PC-3 (cell line): ENCODE results near the gene TNS3.

Source experiments
- CTCF ChIP-seq: fragments of 300-600 bp; sonication (generic); conservative IDR thresholded peaks from 2 replicates; pipeline ENCODE4 v1.5.1; 2017; ENCODE audit warnings: antibody characterized with exemption, low read depth, mild to moderate bottlenecking, low read length
- EZH2 ChIP-seq: fragments of 300-600 bp; sonication (generic); IDR thresholded peaks from one replicate; pipeline ENCODE4 v1.6.1; 2017; ENCODE audit warnings: antibody characterized with exemption, mild to moderate bottlenecking, low read length; ENCODE audit not compliant: unreplicated experiment

GRCh38 chr7:47470567-47471357, 111.1 kb downstream of the TNS3 start:
- no peak for TF ChIP-seq CTCF
- no peak for TF ChIP-seq EZH2
